IMR-90 (cell line): ENCODE measurements around the gene PODNL1. TPM values are rescaled to one million over a fixed set of nuclear protein-coding genes. Genes with fewer than 3 reads are reported as not detected.

Experiments used
- ATAC-seq: fragments of 200-7000 bp; cut with Tn5 transposase; 2 replicates; pipeline ENCODE4 v1.9.1; 2020; ENCODE audit warnings: low read depth, mild to moderate bottlenecking, moderate library complexity
- BruUV-seq: library from RNA; stranded (reverse); fragments of 400-500 nt; replicated peaks from 2 replicates; lab custom pipeline; 2021; lab: Mats Ljungman, UMichigan
- CTCF ChIA-PET: fragments of 300-600 bp; formaldehyde crosslinking; extraction: SDS; loops from one replicate; lab custom pipeline; 2021; ENCODE audit warnings: antibody characterized with exemption; lab: Yijun Ruan, JAX
- POLR2A ChIA-PET: fragments of 300-600 bp; sonication (Branson Sonifier 250); formaldehyde crosslinking; loops from one replicate; lab custom pipeline; 2022; ENCODE audit warnings: antibody characterized with exemption; ENCODE audit not compliant: unreplicated experiment; lab: Charles Lee
- DNase-seq: peaks from one replicate; pipeline ENCODE4 v3.0.0; 2013
- H2AFZ ChIP-seq: replicated peaks from 2 replicates; pipeline ENCODE3; 2013; ENCODE audit warnings: low read length, mild to moderate bottlenecking; ENCODE audit not compliant: poor library complexity
- H2AK5ac ChIP-seq: 2 replicates; pipeline ENCODE4 v1.6.1; 2013; ENCODE audit warnings: low read depth, low read length, inconsistent platforms
- H2AK9ac ChIP-seq: replicated peaks from 2 replicates; pipeline ENCODE3; 2013; ENCODE audit warnings: mild to moderate bottlenecking, low read depth, low read length, moderate library complexity; ENCODE audit not compliant: poor library complexity
- H2BK120ac ChIP-seq: 2 replicates; pipeline ENCODE4 v1.6.1; 2013; ENCODE audit warnings: low read depth, low read length, inconsistent platforms
- H2BK15ac ChIP-seq: 3 replicates; pipeline ENCODE4 v1.6.1; 2013; ENCODE audit warnings: low read depth, low read length, inconsistent platforms
- H2BK20ac ChIP-seq: 2 replicates; pipeline ENCODE4 v1.6.1; 2013; ENCODE audit warnings: low read depth, mild to moderate bottlenecking, inconsistent platforms, low read length, moderate library complexity
- H2BK5ac ChIP-seq: 2 replicates; pipeline ENCODE4 v1.6.1; 2013; ENCODE audit warnings: mild to moderate bottlenecking, low read depth, low read length, inconsistent platforms; ENCODE audit not compliant: poor library complexity, severe bottlenecking
- H3K14ac ChIP-seq: replicated peaks from 2 replicates; pipeline ENCODE4 v1.6.1; 2013; ENCODE audit warnings: low read depth, low read length, inconsistent platforms
- H3K18ac ChIP-seq: 2 replicates; pipeline ENCODE4 v1.6.1; 2013; ENCODE audit warnings: low read depth, low read length, control low read depth
- H3K23ac ChIP-seq: 2 replicates; pipeline ENCODE4 v1.6.1; 2013; ENCODE audit warnings: low read depth, low read length, inconsistent platforms
- H3K27ac ChIP-seq: 2 replicates; pipeline ENCODE4 v1.5.1; 2013; ENCODE audit warnings: mild to moderate bottlenecking, control low read depth, low read length; ENCODE audit not compliant: insufficient read depth
- H3K27me3 ChIP-seq: 2 replicates; pipeline ENCODE4 v1.6.1; 2013; ENCODE audit warnings: low read length; ENCODE audit not compliant: control insufficient read depth, insufficient read depth
- H3K36me3 ChIP-seq: 2 replicates; pipeline ENCODE4 v1.6.1; 2013; ENCODE audit warnings: low read length, mixed read lengths; ENCODE audit not compliant: control insufficient read depth, insufficient read depth
- H3K4ac ChIP-seq: 2 replicates; pipeline ENCODE4 v1.6.1; 2013; ENCODE audit warnings: low read depth, low read length, inconsistent platforms
- H3K4me1 ChIP-seq: 2 replicates; pipeline ENCODE4 v1.6.1; 2013; ENCODE audit warnings: low read length, mixed read lengths; ENCODE audit not compliant: control insufficient read depth, insufficient read depth
- H3K4me2 ChIP-seq: 2 replicates; pipeline ENCODE4 v1.6.1; 2013; ENCODE audit warnings: low read depth, mild to moderate bottlenecking, control low read depth, low read length, moderate library complexity
- H3K4me3 ChIP-seq: 2 replicates; pipeline ENCODE4 v1.5.1; 2013; ENCODE audit warnings: low read depth, mild to moderate bottlenecking, control low read depth, low read length, moderate library complexity; ENCODE audit not compliant: insufficient read depth
- H3K56ac ChIP-seq: 2 replicates; pipeline ENCODE4 v1.6.1; 2013; ENCODE audit warnings: low read length, inconsistent platforms; ENCODE audit not compliant: insufficient read depth; ENCODE audit errors: extremely low read depth
- H3K79me1 ChIP-seq, 2 experiments: 2 replicates each; pipeline ENCODE4 v1.6.1; 2013; ENCODE audit warnings: low read length in 2 of 2, inconsistent platforms in 1 of 2, low read depth in 1 of 2
- H3K9ac ChIP-seq: 2 replicates; pipeline ENCODE4 v1.6.1; 2013; ENCODE audit warnings: low read depth, low read length, control low read depth
- H3K9me1 ChIP-seq: 2 replicates; pipeline ENCODE4 v1.6.1; 2013; ENCODE audit warnings: low read length, inconsistent platforms; ENCODE audit not compliant: insufficient read depth
- H3K9me3 ChIP-seq: 2 replicates; pipeline ENCODE4 v1.6.1; 2013; ENCODE audit warnings: low read length; ENCODE audit not compliant: control insufficient read depth, insufficient read depth
- H4K20me1 ChIP-seq: 2 replicates; pipeline ENCODE4 v1.6.1; 2013; ENCODE audit warnings: low read length, inconsistent platforms; ENCODE audit not compliant: insufficient read depth
- H4K5ac ChIP-seq: 2 replicates; pipeline ENCODE4 v1.6.1; 2013; ENCODE audit warnings: mild to moderate bottlenecking, low read depth, low read length, control low read depth
- H4K8ac ChIP-seq, 2 experiments: 2 replicates each; pipeline ENCODE4 v1.6.1; 2013; ENCODE audit warnings: low read depth in 2 of 2, low read length in 2 of 2, control low read depth in 1 of 2, inconsistent platforms in 1 of 2
- H4K91ac ChIP-seq: 2 replicates; pipeline ENCODE4 v1.6.1; 2013; ENCODE audit warnings: low read depth, low read length, inconsistent platforms; ENCODE audit not compliant: insufficient read depth
- BHLHE40 ChIP-seq: fragments of 150-350 bp; IDR thresholded peaks from 2 replicates; pipeline ENCODE4 v1.6.1; 2016; ENCODE audit warnings: mild to moderate bottlenecking, low read depth, low read length
- CEBPB ChIP-seq: IDR thresholded peaks from 2 replicates; pipeline ENCODE4 v1.6.1; 2012; ENCODE audit warnings: low read depth, low read length, improper control_type of control experiment
- CHD1 ChIP-seq: IDR thresholded peaks from 2 replicates; pipeline ENCODE4 v1.6.1; 2012; ENCODE audit warnings: low read depth, low read length, improper control_type of control experiment
- ELK1 ChIP-seq: fragments of 150-350 bp; IDR thresholded peaks from 2 replicates; pipeline ENCODE4 v1.6.1; 2016; ENCODE audit warnings: low read depth, mild to moderate bottlenecking, low read length, moderate library complexity, borderline replicate concordance
- FOS ChIP-seq: fragments of 150-350 bp; IDR thresholded peaks from 2 replicates; pipeline ENCODE4 v1.6.1; 2016; ENCODE audit warnings: low read depth, low read length
- MAFK ChIP-seq: IDR thresholded peaks from 2 replicates; pipeline ENCODE4 v1.6.1; 2012; ENCODE audit warnings: low read depth, low read length, improper control_type of control experiment
- MAZ ChIP-seq: IDR thresholded peaks from 2 replicates; pipeline ENCODE4 v1.6.1; 2012; ENCODE audit warnings: low read depth, mild to moderate bottlenecking, low read length, improper control_type of control experiment, moderate library complexity, borderline replicate concordance
- MXI1 ChIP-seq: IDR thresholded peaks from 2 replicates; pipeline ENCODE4 v1.6.1; 2012; ENCODE audit warnings: low read depth, mild to moderate bottlenecking, low read length, moderate library complexity, borderline replicate concordance
- NFE2L2 ChIP-seq: fragments of 150-350 bp; IDR thresholded peaks from 2 replicates; pipeline ENCODE4 v1.6.1; 2016; ENCODE audit warnings: low read depth, mild to moderate bottlenecking, low read length
- POLR2A ChIP-seq: IDR thresholded peaks from 2 replicates; pipeline ENCODE4 v1.6.1; 2012; ENCODE audit warnings: mild to moderate bottlenecking, low read depth, low read length
- RAD21 ChIP-seq: IDR thresholded peaks from 2 replicates; pipeline ENCODE4 v1.6.1; 2012; ENCODE audit warnings: low read length, improper control_type of control experiment
- RCOR1 ChIP-seq: IDR thresholded peaks from 2 replicates; pipeline ENCODE4 v1.6.1; 2012; ENCODE audit warnings: mild to moderate bottlenecking, low read length, improper control_type of control experiment; ENCODE audit not compliant: insufficient replicate concordance
- RFX5 ChIP-seq: IDR thresholded peaks from 2 replicates; pipeline ENCODE4 v1.8.0; 2012; ENCODE audit warnings: low read depth, mild to moderate bottlenecking, low read length, moderate library complexity
- SMC3 ChIP-seq: fragments of 150-350 bp; IDR thresholded peaks from 2 replicates; pipeline ENCODE4 v1.6.1; 2016; ENCODE audit warnings: low read depth, mild to moderate bottlenecking, antibody characterized with exemption, low read length, moderate library complexity
- USF2 ChIP-seq: fragments of 150-350 bp; IDR thresholded peaks from 2 replicates; pipeline ENCODE4 v1.6.1; 2017; ENCODE audit warnings: mild to moderate bottlenecking, antibody characterized with exemption, low read length, low read depth
- WGBS, 2 experiments: methylation state at CpG; one replicate each; pipeline versions ENCODE4 v1.1.5 to v1.1.7; 2013; ENCODE audit warnings: missing lambda C conversion rate in 2 of 2; ENCODE audit not compliant: insufficient read length in 1 of 2; ENCODE audit errors: extremely low coverage in 2 of 2; 5-methylcytosine and 5-hydroxymethylcytosine counted together
- dilution Hi-C: fragments of 300-500 bp; cut with HindIII; formaldehyde crosslinking; loops from one replicate; pipeline ENCODE4 v1.14.3; 2018; ENCODE audit warnings: low sequenced_read_pairs; ENCODE audit not compliant: unreplicated experiment
- in situ Hi-C: fragments of 300-500 bp; cut with MboI; formaldehyde crosslinking; loops from 3 replicates; pipeline ENCODE4 v1.14.3; 2019; ENCODE audit warnings: low sequenced_read_pairs, inconsistent platforms, mixed read lengths
- intact Hi-C: fragments of 100-400 bp; cut with micrococcal nuclease; formaldehyde crosslinking; loops from 2 replicates; pipeline ENCODE4 v1.10.0; 2022
- polyA plus RNA-seq, 3 experiments: library from polyadenylated mRNA; depleted of rRNA; stranded (reverse); fragments of >200 nt; gene quantifications; 2 replicates each; pipeline ENCODE4 v1.2.3, GENCODE V29; 2012; ENCODE audit warnings: low replicate concordance in 1 of 3
- total RNA-seq: library from RNA; depleted of rRNA; stranded (reverse); fragments of >200 nt; gene quantifications from 2 replicates; pipeline ENCODE4 v1.2.3, GENCODE V29; 2012
- TF ChIP-seq, protein P1 (sequence below): conservative IDR thresholded peaks from 2 replicates; pipeline ENCODE4 v1.5.1; 2012; ENCODE audit warnings: mild to moderate bottlenecking, low read depth, low read length, improper control_type of control experiment

The PODNL1 gene
- total and polyA plus RNA-seq, 2 of the 4 experiments (the other 2 are of a cell fraction), result under 0.01 to 2.4 TPM

- Histone ChIP-seq H3K9me1 (peaks cover 5% of the 10 kb centered on the region), H3K9me3 (no peaks in the 10 kb centered on the region), H3K18ac (no peak overlapping the region), H3K4me2 (no peak overlapping the region), H2AK9ac (no peak overlapping the region), H2AFZ (no peak overlapping the region), H3K27me3 (no peaks in the 10 kb centered on the region), H4K8ac (no peak overlapping the region), H3K23ac (no peak overlapping the region), H2BK20ac (no peak overlapping the region), H3K56ac (no peak overlapping the region), H2AK5ac (no peak overlapping the region), H4K5ac (no peak overlapping the region), H3K27ac (no peak overlapping the region), H3K36me3 (peaks cover 41% of the 10 kb centered on the region), H2BK5ac (no peak overlapping the region), H3K14ac (no peak overlapping the region), H3K4ac (no peak overlapping the region), H3K79me1 (no peaks in the 10 kb centered on the region), H4K91ac (no peak overlapping the region), H3K4me3 (no peak overlapping the region), H2BK120ac (no peak overlapping the region), H4K20me1 (no peaks in the 10 kb centered on the region), H3K9ac (no peak overlapping the region), H2BK15ac (no peak overlapping the region), H3K4me1 (no peaks in the 10 kb centered on the region)
- intact Hi-C loops (no loop called here), dilution Hi-C loops (no loop called here), in situ Hi-C loops (no loop called here)
- BruUV-seq, result no TSS peak
- TF ChIP-seq MAZ (no peak), RCOR1 (no peak), ELK1 (no peak), SMC3 (no peak), RAD21 (no peak), FOS (no peak), NFE2L2 (no peak), RFX5 (no peak), CEBPB (no peak), MXI1 (no peak), MAFK (no peak), BHLHE40 (no peak), CHD1 (no peak), POLR2A (no peak), USF2 (no peak)
- TF ChIP-seq, protein P1, sequence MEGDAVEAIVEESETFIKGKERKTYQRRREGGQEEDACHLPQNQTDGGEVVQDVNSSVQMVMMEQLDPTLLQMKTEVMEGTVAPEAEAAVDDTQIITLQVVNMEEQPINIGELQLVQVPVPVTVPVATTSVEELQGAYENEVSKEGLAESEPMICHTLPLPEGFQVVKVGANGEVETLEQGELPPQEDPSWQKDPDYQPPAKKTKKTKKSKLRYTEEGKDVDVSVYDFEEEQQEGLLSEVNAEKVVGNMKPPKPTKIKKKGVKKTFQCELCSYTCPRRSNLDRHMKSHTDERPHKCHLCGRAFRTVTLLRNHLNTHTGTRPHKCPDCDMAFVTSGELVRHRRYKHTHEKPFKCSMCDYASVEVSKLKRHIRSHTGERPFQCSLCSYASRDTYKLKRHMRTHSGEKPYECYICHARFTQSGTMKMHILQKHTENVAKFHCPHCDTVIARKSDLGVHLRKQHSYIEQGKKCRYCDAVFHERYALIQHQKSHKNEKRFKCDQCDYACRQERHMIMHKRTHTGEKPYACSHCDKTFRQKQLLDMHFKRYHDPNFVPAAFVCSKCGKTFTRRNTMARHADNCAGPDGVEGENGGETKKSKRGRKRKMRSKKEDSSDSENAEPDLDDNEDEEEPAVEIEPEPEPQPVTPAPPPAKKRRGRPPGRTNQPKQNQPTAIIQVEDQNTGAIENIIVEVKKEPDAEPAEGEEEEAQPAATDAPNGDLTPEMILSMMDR, result no peak
- DNase-seq (no peak), ATAC-seq (no peak)
- POLR2A ChIA-PET, result no interaction called here
- CTCF ChIA-PET, result no interaction called here
- no CpG with 5 or more reads among the region's 17 CpGs for WGBS, 2 experiments
Measured at GRCh38 chr19:13930402-13930801, 7.8 kb downstream of the PODNL1 start.
